ENCODE measurements around the gene HDAC2.
"Not testable (repeated sequence)": the region's sequence is repeated elsewhere in the genome, so short reads cannot be mapped to it uniquely, and the experiment has no call there.

- TF ChIP-seq, protein P1, sequence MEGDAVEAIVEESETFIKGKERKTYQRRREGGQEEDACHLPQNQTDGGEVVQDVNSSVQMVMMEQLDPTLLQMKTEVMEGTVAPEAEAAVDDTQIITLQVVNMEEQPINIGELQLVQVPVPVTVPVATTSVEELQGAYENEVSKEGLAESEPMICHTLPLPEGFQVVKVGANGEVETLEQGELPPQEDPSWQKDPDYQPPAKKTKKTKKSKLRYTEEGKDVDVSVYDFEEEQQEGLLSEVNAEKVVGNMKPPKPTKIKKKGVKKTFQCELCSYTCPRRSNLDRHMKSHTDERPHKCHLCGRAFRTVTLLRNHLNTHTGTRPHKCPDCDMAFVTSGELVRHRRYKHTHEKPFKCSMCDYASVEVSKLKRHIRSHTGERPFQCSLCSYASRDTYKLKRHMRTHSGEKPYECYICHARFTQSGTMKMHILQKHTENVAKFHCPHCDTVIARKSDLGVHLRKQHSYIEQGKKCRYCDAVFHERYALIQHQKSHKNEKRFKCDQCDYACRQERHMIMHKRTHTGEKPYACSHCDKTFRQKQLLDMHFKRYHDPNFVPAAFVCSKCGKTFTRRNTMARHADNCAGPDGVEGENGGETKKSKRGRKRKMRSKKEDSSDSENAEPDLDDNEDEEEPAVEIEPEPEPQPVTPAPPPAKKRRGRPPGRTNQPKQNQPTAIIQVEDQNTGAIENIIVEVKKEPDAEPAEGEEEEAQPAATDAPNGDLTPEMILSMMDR (IDR thresholded peaks at IDR 0.05; ENCODE audit: low read depth, low read length, poor library complexity, severe bottlenecking) = not testable (repeated sequence)
- TF ChIP-seq EZH2phosphoT487 (IDR thresholded peaks at IDR 0.05; ENCODE audit: borderline replicate concordance, low read length) = not testable (repeated sequence)
These were observed 40.5 kb upstream of the HDAC2 start for GRCh38 chr6:114011486-114011885.
